ENCODE results near the gene EXOC6B.
"Not testable (repeated sequence)": the region's sequence is repeated elsewhere in the genome, so short reads cannot be mapped to it uniquely, and the experiment has no call there.

The EXOC6B gene

DNA sequence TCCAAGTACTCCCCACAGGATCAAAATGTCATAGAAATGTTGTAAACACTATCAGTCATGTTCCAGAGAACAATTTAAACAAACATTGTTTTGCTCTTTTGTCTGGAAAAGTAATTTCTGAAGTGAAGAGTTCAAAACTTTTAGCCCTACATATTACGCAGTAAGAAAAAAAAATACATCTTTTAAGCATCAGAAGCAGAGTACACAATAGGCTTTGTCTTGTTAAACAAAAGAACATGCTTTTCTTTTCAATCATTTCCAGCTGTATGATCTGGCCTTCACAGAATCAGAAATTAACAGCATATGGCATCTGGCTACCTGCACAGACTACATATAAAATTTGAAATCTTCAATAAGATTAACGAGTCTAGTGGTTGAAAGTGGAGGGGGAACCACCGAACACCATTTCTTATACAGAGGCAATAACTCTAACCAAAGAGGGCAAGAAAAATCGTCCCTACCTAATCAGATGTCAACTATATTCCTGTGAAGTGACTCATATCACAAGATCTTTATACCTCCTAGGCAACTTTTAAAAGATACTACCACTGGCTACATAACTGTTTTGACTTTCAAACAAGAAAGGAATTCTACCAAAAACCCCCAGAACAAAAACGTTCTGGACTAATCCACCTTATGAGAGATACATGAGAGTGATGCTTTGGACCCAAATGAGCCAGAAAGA, 149.3 kb downstream of the EXOC6B start:
- DNase-seq: no peak

DNA sequence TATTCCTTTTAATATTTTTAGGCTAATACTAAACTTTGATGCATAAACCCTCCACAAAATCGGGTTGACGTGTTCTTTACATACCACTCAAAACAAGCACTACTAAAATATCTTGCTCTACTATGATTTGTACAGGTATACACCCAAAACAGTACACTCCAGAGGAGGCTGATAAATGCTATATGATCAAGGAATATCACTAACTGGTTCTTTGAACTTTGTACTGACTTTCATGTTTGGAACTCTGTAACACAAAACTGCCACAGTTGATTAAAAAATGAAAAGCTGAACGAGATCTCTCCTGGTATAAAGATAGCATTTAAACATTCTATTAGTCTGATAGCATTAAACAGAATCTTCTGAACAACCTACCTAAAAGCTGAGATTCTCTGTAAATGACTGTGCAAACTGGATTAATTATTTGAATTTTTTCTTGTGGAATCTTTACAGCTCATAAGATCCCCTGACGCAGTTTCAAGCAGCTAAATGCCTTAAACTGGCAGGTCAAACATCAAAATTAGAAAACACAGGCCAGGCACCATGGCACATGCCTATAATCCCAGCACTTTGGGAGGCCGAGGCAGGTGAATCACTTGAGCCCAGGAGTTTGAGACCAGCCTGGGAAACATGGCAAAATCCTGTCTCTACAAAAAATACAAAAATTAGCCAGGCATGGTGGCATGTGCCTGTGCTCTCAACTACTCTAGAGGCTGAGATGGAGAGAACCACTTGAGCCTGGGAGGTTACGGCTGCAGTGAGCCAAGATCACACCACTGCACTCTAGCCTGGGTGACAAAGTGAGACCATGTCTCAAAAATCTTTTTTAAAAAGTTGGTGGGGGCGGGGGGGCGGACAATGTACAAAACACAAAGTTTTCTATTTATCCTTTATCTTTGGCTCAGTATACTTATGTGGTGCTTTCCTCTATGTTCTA, 150.6 kb downstream of the EXOC6B start:
- no peak for DNase-seq

DNA sequence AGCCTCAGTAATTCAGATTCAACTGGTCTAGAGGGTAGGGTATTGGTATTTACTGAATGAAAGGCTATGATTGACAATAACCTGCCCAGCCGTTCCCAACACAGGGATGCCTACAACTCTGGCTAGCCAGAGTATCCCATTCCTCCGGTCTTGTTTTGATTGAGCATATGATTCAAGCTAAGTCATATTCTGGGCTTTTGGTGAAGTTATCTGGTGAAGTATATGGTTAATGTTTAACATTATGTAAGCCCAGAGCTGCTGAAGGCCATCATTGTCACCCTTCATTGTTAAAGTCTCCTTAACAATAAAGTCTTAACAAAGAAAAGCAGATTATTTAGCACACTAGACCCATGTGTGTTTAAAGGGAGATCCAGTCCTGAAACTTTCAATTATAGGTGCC, 152.6 kb downstream of the EXOC6B start:
- DNase-seq: no peak

DNA sequence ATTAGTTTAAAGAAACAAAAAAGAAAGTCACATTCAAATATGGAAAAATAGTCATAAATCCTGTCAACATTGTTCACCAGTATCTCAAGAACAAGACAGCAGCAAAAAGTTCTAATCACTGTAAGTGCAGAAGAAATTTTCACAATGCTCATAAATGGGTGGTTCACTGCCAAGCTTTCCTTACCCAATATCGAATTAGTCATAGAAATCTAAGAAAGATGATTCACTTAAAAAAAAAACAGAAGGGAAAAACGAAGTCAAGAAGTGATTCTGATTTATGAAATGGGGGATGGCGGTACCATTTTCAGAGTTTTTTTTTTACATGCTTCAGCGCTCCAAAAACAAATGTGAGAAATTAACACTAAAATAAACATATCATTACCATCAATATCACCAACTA, 156.7 kb downstream of the EXOC6B start:
- no peak for DNase-seq

DNA sequence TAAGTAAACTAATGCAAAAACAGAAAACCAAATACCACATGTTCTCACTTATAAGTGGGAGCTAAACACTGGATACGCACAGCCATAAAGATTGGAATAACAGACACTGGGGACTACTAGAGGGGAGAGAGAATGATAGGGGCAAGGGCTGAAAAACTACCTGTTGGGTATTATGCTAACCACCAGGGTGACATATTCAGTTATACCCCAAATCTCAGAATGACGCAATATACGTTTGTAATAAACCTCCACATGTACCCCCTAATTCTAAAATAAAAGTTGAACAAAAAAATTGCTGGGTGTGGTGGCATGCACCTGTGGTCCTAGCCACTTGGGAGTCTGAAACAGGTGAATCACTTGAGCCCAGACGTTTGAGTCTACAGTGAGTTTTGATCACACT, 157.2 kb downstream of the EXOC6B start:
- no peak for DNase-seq

DNA sequence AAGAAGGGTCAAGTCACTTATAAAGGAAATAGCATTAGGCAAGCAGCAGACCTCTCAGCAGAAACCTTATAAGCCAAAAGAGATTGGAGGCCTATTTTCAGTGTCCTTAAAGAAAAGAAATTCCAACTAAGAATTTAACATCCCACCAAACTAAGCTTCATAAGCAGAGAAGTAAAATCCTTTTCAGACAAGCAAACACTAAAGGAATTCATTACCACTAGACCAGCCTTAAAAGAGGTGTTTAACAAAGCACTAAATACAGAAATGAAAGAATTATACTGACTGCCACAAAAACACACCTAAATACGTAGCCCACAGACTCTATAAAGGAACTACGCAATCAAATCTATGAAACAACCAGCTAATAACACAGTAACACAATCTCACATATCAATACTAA, 160.4 kb downstream of the EXOC6B start:
- no peak for DNase-seq

DNA sequence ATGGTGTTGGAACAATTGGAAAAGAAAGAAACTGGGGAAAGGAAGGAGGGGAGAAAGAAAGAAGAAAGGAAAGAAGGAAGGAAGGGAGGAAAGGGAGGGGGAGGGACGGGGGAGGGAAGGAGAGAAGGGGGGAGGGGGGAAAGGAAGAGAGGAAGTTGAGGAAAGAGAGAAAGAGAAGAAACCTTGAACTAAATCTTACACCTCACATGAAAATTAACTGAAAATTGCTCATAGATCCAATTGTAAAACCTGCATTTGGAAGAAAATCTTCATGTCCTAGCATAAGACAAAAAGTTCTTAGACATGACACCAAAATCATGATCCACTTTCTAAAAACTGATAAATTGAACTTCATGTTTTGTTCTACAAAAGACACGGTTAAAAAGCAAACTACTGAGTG, 163.8 kb downstream of the EXOC6B start:
- DNase-seq: no peak

DNA sequence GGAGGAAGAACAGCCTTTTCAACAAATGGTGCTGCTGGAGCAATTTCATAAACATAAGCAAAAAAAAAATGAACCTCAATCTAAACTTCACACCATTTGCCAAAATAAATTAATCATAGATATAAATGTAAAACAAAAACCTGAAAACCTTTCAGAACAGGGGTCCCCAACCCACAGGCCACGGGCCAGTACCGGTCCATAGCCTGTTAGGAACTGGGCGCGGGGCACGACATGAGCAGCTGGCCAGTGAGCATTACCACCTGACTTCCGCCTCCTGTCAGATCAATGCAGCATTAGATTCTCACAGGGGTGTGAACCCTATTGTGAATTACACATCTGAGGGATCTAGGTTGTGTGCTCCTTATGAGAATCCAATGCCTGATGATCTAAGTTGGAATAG, 176.0 kb downstream of the EXOC6B start:
- DNase-seq: no peak

DNA sequence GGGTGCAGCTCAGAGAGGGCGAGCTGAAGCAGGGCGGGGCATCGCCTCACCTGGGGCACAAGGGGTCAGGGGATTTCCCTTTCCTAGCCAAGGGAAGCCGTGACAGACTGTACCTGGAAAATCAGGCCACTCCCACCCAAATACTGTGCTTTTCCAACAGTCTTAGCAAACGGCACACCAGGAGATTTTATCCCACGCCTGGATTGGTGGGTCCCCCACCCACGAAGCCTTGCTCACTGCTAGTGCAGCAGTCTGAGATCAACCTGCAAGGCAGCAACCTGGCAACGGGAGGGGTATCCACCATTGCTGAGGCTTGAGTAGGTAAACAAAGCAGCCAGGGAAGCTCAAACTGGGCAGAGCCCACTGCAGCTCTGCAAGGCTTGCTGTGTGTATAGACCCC, 184.6 kb downstream of the EXOC6B start:
- not testable (repeated sequence) for DNase-seq

DNA sequence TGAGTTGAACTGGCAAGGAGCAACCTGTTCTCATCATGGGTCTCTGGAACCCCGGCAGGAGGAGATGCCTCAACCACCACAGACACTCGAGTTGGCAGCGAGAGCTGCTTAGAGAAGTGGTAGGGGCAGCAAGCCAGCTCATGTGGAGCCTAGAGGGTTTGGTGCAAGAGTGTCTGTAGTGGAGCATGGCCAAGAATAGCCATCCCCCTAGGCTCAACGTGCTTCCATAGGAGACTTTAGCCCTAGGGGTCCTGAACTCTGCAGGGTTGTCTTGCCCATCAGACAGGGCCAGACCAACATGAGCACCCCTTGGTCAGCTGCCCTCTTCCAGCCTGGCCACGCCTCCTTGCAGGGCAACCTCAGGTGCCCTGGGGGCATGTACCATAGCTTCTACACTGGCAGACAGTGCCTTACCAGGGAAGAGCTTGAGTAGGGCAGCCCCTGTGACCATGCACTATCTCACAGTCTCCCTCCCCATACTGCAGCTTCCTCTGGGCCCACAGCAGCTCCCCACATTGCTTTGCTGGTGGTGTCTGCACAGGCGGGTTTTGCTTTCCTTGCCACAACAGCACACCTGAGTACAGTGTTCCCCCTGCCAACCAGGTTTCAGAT, 187.1 kb downstream of the EXOC6B start:
- DNase-seq: no peak

DNA sequence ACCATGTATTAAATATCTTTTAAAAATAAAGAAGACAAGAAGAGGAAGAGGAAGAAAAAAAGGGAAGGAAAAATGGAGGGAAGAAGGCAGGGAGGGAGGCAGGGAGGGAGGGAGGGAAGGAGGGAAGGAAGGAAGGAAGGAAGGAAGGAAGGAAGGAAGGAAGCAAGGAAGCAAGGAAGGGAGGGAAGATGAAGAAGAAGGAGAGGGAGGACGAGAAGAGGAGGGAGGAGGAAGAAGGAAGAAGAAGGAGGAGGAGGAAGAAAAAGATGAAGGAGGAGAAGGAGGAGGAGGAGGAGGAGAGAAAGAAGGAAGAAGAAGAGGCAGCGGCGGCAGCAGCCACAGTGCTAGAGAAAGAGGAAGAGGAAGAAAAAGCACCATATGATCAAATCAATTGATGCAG, 189.6 kb downstream of the EXOC6B start:
- DNase-seq: no peak

DNA sequence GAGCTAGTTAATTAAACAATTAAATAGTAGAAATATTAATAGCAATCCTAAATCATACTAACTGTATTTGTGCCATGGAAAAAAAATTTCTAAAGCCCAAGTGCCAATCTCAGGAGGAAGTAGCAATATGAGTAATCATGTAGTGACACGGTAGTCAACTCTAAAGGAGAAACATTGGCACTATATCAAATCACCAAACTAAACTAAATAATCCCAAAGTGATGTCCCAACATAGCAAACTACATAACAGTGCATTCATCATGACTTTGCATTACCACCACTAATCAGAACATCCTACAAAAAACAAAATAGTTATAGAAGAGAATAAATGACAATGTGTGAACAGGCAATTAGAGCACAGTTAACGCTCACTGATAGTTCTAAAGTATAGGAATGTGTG, 195.1 kb downstream of the EXOC6B start:
- DNase-seq: peak in 1 of 2 donors; percentile 3

DNA sequence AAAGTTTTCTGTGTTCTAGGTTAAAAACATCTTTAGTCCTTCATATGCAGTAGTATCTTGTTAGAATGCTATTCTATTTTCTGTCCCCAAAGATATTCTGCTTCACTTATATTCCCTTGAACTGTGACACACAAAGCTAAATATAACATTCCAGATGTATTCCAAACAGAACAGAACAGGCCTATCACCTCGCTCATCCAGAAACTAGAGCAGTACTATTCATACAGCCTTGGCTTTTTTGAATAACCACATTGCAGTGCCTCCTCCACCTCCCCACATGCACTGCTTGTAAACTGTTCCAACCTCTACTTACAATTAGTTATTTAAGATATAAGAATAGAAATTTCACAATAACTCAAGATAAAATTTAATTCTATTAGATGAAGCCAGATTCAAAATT, 196.8 kb downstream of the EXOC6B start:
- DNase-seq: no peak

DNA sequence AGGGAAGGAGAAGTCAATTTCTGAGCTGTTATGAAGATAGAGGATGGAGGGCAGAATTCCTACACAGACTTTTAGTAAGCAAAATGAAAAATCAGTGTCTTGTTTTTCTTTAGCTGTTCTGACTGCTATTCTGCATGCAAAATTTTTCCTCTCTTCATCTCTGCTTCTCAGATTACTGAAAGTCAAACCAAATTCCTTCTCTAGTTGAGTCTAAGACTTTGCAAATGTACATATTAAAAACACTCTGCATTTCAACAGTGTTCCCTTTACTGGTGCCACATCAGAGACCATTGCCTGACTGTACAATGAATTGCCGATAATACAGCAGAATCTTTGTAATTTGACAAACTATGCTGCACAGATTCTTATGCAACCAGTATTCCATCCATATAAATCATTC, 198.8 kb downstream of the EXOC6B start:
- no peak for DNase-seq

DNA sequence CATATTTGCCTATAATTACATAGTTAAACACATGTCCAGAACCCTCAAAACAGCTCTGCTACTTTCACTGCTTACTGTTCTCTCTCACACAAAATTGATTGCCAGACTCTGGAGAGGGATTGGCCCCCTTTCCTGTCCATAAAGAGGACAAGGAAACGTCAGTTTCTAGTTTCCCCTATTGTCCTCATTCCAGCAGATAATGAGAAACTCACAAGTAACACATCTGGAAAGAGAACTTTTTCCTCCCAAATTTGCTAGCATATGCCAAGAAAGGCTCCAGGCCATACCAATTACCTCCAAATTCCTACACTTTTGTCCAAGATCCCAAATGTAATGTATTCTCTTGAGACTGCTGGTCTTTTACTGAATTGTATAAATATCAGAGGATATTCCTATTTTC, 200.5 kb downstream of the EXOC6B start:
- no peak for DNase-seq

DNA sequence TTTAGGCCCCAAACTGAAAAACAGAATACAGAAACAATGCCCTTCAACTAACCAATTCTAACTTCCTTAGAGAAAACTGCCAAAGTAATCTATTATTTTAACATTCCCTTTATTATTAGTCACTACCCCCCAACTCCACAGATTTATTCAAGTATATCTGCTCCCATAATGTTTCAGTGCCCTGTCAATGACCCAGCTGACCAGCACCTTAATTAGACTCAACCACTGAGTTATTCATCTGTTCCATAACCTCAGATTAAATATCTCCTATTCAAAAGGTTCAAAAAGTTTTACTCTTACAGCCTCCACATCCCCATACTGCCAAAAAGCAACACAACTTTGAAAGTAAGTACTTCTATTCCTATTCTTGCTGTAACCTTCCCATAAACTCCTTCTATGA, 202.4 kb downstream of the EXOC6B start:
- no peak for DNase-seq

DNA sequence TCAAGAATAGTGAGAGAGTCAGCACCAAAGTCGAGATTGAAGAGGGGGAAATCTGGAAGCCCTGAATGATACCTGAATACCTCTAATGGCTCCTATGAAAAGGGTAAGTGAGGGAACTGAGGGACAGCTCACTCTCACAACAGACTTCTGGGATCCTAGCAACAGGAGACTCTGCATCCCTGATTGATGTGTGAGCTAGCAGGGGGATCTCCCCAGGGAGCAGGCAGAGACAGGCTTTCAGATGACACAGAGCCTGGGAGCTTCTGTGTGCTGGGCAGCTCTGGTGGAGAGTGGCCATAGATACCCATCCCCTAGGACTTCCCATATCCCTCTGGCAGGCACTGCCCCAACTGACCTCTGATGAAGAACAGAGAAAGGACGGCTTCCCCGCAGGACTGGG, 206.2 kb downstream of the EXOC6B start:
- DNase-seq: no peak

DNA sequence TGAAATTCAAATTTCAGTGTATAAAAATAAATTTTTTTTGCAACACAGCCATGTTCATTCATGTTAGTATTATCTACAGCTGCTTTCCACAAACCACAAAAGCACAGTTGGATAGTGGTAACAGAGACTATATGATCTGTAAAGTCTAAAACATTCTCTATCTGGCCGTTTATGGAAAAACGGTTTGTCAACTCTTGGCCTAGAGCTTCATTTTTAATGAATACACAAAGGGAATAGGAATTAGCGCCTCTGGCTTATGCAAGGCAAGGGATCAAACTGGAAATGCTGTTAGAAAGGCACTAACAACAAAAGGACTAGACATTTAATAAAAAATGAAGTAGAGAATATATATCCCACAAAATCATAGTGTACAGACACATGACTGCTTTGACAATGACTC, 211.9 kb downstream of the EXOC6B start:
- no peak for DNase-seq

DNA sequence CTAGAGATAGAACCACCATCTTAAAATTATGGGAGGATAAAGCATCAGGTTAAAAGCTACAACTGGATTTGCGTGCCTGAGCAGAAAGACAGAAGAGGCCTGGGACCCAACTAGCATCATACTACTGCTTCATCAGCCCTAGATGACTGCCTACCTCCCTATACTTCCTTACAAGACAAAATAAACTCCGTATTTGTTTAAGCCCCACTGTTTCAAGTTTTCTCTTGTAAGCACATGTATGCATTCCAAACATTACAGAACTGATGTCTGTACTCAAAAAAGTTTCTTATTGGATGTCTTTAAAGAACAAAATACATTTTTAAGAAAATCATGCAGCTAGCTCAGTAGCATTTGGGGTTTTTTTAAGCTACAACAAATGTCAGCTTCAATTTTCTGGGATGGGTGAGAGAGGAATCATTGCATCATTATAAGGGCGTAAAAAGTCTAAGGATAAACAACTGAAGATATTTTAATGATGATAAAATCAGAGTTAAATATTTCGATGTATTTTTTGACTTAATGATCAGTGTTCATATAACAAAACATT, 213.1 kb downstream of the EXOC6B start:
- no peak for DNase-seq

DNA sequence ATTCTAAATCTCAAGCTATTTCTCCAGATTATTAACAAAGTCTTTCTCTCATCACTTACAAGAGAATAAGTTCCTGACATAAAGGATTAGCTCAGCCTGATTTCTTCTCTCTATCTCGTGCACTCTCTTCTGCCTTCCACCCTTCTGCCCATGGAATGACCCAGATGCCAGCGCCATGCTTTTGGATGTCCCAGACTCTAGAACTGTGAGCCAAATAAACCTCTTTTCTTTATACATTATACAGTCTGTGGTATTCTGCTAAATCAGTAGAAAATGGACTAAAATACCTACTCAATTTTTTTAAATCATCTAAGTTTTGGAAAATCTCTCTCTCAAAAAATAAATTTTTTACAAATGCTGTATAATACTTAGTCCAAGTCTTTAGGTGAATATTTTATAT, 218.6 kb downstream of the EXOC6B start:
- no peak for DNase-seq

DNA sequence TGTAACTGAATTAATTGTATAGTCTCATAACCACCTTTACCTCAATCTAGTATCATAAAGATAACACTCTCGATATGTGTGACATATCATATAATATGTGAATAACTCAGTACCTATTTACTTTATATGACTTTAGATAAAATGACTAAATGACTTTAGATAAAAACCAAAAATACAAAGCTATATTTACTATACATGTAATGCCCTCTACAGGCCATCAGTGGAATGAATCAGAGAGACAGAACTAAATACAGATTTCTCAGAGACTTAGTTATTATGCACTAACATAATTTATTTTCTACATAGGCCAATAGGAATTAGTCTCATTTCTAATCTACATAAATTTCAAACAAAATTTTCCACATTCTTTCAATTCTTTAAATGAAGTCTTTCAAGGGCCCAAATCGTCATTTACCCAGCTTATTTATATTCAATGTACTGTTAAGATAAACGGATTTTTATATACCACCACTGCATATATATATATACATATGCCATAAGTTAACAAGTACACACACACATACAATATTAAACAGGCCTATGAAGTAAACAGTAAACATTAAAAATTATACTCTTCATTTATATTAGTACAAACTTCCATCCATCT, 219.9 kb downstream of the EXOC6B start:
- DNase-seq: no peak

DNA sequence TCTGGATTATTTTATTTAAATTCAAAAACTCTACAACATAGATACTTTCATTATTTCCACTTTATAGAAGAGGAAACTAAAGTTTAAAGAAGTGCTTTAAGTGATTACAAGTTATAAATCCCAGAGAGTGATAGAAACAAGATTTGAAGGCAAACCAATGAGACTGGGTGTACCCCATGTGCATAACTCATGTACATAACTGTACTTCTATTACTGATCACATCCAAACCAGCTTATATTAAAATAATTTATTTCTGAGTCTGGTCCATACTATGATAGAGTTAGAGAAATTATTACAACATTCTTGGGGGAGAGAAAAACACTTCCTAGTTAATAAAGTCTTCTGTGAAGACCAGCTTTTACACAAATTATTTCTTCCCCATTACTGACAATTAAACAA, 221.4 kb downstream of the EXOC6B start:
- no peak for DNase-seq

DNA sequence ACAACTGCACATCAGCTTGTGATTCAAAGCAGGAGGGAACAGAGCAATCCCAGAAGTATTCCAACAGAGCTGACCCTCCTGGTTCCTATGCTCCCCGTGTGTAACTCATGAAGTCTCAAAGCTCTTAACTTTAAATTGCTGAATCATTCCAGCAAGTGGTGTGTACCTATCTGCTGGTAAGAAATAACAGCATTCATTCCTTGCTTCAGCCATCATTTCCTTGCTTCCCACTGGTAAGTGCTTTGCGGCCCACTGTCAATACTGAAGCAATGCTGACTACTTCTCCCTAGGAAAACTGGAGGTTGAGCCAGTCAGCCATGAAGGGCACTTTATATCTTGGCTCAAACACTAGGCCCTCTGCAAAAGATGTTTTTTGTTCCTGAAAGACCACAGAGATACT, 222.4 kb downstream of the EXOC6B start:
- DNase-seq: no peak

All from inflammatory macrophage (primary cell).